ENCODE measurements around the gene SLC25A11.

DNA sequence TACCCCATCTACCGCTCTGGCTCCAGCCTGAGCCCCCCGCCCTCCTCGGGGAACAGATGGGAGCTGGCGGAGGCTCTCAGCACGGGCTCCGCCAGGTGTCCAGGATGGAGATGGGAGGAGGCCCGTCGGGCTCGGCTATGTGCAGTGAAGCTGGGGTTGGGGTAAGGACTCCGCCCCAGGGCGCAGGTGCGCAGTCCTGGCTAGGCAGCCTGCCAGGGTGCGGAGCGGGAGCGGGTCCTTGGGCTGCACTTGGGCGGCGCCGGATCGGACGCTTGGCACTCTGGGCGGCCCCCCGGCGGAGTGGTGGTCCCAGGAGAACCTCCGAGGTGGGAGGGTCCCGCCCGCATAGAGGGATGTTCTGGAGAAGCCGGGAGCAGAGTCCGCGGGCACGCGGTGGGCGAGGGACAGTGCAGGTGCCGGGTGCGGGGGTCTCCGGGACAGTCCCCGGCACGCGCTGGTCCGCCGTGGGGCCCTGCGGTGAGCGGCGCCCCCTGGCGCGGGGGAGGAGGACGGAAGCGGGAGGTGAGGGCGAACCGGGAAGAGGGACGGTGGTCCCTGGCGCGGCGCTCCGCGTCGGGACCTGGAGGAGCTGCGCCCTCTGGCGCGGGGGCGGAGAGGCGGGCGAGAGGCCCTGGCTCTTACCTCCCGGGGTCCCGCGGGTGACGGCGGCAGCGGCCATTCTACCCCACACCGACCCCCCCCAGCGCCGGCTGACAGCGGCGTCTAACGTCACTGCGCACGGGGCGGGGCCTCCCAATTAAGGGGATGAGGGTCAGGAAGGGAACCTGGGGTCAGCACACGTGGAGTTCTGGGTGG is 47.3 kb upstream of the SLC25A11 start, which contains the start of gene CAMTA2:
- TF ChIP-seq, protein P1, sequence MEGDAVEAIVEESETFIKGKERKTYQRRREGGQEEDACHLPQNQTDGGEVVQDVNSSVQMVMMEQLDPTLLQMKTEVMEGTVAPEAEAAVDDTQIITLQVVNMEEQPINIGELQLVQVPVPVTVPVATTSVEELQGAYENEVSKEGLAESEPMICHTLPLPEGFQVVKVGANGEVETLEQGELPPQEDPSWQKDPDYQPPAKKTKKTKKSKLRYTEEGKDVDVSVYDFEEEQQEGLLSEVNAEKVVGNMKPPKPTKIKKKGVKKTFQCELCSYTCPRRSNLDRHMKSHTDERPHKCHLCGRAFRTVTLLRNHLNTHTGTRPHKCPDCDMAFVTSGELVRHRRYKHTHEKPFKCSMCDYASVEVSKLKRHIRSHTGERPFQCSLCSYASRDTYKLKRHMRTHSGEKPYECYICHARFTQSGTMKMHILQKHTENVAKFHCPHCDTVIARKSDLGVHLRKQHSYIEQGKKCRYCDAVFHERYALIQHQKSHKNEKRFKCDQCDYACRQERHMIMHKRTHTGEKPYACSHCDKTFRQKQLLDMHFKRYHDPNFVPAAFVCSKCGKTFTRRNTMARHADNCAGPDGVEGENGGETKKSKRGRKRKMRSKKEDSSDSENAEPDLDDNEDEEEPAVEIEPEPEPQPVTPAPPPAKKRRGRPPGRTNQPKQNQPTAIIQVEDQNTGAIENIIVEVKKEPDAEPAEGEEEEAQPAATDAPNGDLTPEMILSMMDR (IDR thresholded peaks at IDR 0.05): peak; percentile 72 to 85 (median 77)
- TF ChIP-seq POLR2A (IDR thresholded peaks at IDR 0.05): peak; percentile 67

Data from right lobe of liver (tissue), 4 donors.